Kidney (tissue), 14 donors: Measurements from ENCODE around the gene CDKN2D. TPM values are rescaled to one million over a fixed set of nuclear protein-coding genes. Genes with fewer than 3 reads are reported as not detected.
"Not testable (repeated sequence)": the region's sequence is repeated elsewhere in the genome, so short reads cannot be mapped to it uniquely, and the experiment has no call there.

Source experiments
- DNase-seq, 5 donors: peaks; one replicate each; pipeline ENCODE4 v3.0.0-alpha.2; 2013 to 2020
- FAIRE-seq: peaks from 2 replicates; lab custom pipeline; 2012; peaks lifted over from hg19 to GRCh38; lab: Jason Lieb, UNC
- H3K27ac ChIP-seq, 2 donors: one replicate each; pipeline ENCODE4 v1.7.0; 2013; ENCODE audit warnings: low read depth in 2 of 2, low read length in 2 of 2, inconsistent platforms in 1 of 2
- H3K27me3 ChIP-seq: one replicate; pipeline ENCODE4 v1.7.1; 2013; ENCODE audit warnings: low read length, inconsistent platforms; ENCODE audit not compliant: control insufficient read depth, insufficient read depth
- H3K36me3 ChIP-seq, 3 donors: one replicate each; pipeline versions ENCODE4 v1.7.0 to v1.7.1; 2013; ENCODE audit warnings: low read length in 3 of 3, control low read depth in 1 of 3, inconsistent platforms in 1 of 3; ENCODE audit not compliant: insufficient read depth in 3 of 3, control insufficient read depth in 2 of 3
- H3K4me1 ChIP-seq, 3 donors: one replicate each; pipeline versions ENCODE4 v1.7.0 to v1.7.1; 2013; ENCODE audit warnings: low read length in 3 of 3, inconsistent platforms in 1 of 3, low read depth in 1 of 3; ENCODE audit not compliant: control insufficient read depth in 2 of 3, insufficient read depth in 2 of 3
- H3K4me3 ChIP-seq, 3 donors: one replicate each; pipeline versions ENCODE4 v1.7.0 to v1.8.1; 2013; ENCODE audit warnings: low read length in 3 of 3, control low read depth in 1 of 3, inconsistent platforms in 1 of 3
- H3K9ac ChIP-seq, 3 donors: one replicate each; pipeline versions ENCODE4 v1.7.0 to v1.7.1; 2013; ENCODE audit warnings: low read length in 3 of 3, control low read depth in 1 of 3, inconsistent platforms in 1 of 3
- H3K9me3 ChIP-seq, 3 donors: one replicate each; pipeline versions ENCODE4 v1.7.0 to v1.7.1; 2013; ENCODE audit warnings: low read length in 3 of 3, control low read depth in 1 of 3, inconsistent platforms in 1 of 3; ENCODE audit not compliant: control insufficient read depth in 2 of 3, insufficient read depth in 1 of 3
- intact Hi-C: fragments of 100-400 bp; cut with DNase I; formaldehyde crosslinking; loops from one replicate; pipeline ENCODE4 v1.11.1; 2022
- polyA plus RNA-seq: library from polyadenylated mRNA; stranded (reverse); fragments of 350-450 nt; fragmentation: Illumina TruSeq; extraction: RNeasy Lipid Tissue Mini Kit (QIAGEN cat#74804); gene quantifications from one replicate; pipeline ENCODE4 v1.2.3, GENCODE V29; 2014; ENCODE audit warnings: low read depth, low replicate concordance; ENCODE audit not compliant: insufficient read depth
- total RNA-seq: library from RNA; stranded (reverse); fragmentation: NEBNext Ultra II Directional; extraction: Animal tissue kit (Norgen Biotek cat#: 25700); gene quantifications from one replicate; pipeline ENCODE4 v1.2.1, GENCODE V29; 2021
- TF ChIP-seq, protein P1 (sequence below): IDR thresholded peaks from 3 replicates; pipeline ENCODE4 v1.5.1; 2012; ENCODE audit warnings: mild to moderate bottlenecking, moderate library complexity, borderline replicate concordance; ENCODE audit not compliant: insufficient read depth; ENCODE audit errors: extremely low read depth
- donor health status: control.
- donor health status: control.
- donor health status: control.
- donor health status: control.
- donor health status: control.
- donor health status: DM: yes; HTN: yes; CAD: no.
- donor health status: Normal renal cell carcinoma (clear cell type).

The CDKN2D gene
- total and polyA plus RNA-seq, 2 donors from 2014 or later, result 8.8 to 14.7 TPM

DNA sequence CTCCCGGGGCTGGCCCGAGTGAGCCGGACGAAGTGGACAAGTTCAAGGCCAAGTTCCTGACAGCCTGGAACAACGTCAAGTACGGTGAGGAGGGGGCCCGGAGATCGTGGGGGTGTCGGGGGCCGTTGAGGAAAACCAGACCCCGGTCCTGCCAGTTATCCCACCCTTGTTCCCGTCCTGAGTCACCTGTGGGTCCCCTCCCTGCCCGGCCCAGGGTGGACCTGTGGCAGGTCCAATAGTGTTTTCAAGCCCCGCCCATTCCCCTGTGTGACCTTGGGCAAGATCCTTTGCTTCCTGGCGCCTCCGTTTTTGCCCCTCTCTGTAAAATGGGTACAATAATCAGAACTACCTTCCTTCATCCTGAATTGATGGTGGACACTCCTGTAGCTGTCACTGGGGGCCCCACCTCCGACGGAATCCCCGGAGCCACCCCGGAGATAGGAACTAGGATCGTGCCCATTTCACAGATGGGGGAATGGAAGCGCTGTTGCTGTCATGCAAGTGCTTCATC lies 24.5 kb downstream of the CDKN2D start:
- Histone ChIP-seq H3K9me3 (no peaks in the 10 kb centered on the region), H3K4me3 (peak overlapping the region; percentile 51 to 92 (median 89)), H3K4me1 (peaks cover 0 to 6% (median 0%) of the 10 kb centered on the region in 3 donors), H3K36me3 (peaks cover 0 to 21% (median 12%) of the 10 kb centered on the region in 3 donors), H3K9ac (peak overlapping the region; percentile 1 to 88 (median 58)), H3K27me3 (no peaks in the 10 kb centered on the region), H3K27ac (peak overlapping the region; percentile 77 to 87)
- DNase-seq (peak; percentile 30 to 76 (median 52)), FAIRE-seq (no peak)
- TF ChIP-seq, protein P1, sequence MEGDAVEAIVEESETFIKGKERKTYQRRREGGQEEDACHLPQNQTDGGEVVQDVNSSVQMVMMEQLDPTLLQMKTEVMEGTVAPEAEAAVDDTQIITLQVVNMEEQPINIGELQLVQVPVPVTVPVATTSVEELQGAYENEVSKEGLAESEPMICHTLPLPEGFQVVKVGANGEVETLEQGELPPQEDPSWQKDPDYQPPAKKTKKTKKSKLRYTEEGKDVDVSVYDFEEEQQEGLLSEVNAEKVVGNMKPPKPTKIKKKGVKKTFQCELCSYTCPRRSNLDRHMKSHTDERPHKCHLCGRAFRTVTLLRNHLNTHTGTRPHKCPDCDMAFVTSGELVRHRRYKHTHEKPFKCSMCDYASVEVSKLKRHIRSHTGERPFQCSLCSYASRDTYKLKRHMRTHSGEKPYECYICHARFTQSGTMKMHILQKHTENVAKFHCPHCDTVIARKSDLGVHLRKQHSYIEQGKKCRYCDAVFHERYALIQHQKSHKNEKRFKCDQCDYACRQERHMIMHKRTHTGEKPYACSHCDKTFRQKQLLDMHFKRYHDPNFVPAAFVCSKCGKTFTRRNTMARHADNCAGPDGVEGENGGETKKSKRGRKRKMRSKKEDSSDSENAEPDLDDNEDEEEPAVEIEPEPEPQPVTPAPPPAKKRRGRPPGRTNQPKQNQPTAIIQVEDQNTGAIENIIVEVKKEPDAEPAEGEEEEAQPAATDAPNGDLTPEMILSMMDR, result no peak
- intact Hi-C loops, result no loop called here

DNA sequence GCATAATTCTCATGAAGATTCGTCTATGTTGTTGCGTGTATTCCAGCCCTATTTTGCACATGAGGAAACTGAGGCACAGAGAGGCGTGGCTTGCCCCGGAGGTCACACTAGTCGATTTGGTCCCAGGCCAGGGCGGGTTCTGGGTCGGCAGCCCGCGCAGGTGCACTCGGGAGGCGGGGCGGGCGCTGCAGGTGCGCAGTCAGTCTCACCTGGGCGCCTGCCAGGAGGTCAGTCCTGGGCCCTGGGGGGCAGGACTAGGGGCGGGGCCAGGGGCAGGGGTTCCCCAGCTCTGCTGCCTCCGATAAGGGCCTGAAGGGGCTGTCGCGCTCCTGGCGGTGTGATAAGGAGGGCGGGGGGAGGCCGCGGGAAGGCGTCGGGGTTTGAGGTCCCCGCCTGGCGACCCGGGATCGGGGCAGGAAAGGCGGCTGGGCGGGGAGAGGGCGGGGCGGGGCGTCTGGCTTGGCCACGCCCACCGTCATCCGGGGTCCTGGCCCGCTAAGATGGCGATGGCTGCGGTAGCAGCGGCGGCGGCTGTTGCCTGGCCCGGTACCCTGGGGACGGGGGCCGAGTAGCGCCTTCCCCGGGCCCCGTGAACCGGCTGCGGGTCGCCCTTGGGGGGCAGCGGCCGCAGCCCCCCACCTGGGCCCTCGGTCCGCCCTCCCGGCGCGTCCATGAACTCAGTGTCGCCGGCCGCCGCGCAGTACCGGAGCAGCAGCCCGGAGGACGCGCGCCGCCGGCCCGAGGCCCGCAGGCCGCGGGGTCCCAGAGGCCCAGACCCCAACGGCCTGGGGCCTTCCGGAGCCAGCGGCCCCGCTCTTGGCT lies 25.1 kb downstream of the CDKN2D start, which contains the start of gene ATG4D:
Gene ATG4D (plus strand): TSS at position 485 of the 822 bp plus-strand sequence. CDS start 187 bp downstream, at position 672.
- H3K27me3 ChIP-seq, result no peaks in the 10 kb centered on the region
- FAIRE-seq, result no peak
- peak within 1 kb of the TSS; percentile 77 to 87 for H3K27ac ChIP-seq
- H3K36me3 ChIP-seq, result peaks cover 0 to 17% (median 10%) of the 10 kb centered on the region in 3 donors
- DNase-seq, result peak; percentile 87 to 94 (median 87)
- H3K9ac ChIP-seq, result peak within 1 kb of the TSS; percentile 1 to 88 (median 58)
- TF ChIP-seq, protein P1, result no peak
- H3K9me3 ChIP-seq, result no peaks in the 10 kb centered on the region
- peak within 1 kb of the TSS; percentile 51 to 92 (median 89) for H3K4me3 ChIP-seq
- intact Hi-C loops, result no loop called here
- peaks cover 0 to 6% (median 0%) of the 10 kb centered on the region in 3 donors for H3K4me1 ChIP-seq

DNA sequence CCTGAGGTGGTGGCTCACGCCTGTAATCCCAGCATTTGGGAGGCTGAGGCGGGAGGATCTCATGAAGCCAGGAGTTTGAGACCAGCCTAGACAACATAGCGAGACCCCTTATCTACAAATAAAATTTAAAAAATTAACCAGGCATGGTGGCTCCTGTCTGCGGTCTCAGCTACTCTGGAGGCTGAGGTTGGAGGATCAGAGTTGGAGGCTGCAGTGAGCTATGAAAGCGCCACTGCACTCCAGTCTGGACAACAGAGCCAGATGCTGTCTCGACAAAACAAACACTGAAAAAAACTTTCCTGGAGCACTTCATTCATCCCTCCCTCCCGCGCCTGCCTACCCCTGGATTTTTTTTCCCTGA lies 25.7 kb downstream of the CDKN2D start:
- Histone ChIP-seq H3K27ac (peak overlapping the region in 1 of 2 donors; percentile 87), H3K9ac (no peak overlapping the region), H3K36me3 (peaks cover 0 to 12% (median 6%) of the 10 kb centered on the region in 3 donors), H3K27me3 (no peaks in the 10 kb centered on the region), H3K9me3 (no peaks in the 10 kb centered on the region), H3K4me3 (peak overlapping the region; percentile 10 to 92 (median 11)), H3K4me1 (peaks cover 0 to 6% (median 0%) of the 10 kb centered on the region in 3 donors)
- TF ChIP-seq, protein P1, result no peak
- DNase-seq (no peak), FAIRE-seq (no peak)
- intact Hi-C loops, result no loop called here

DNA sequence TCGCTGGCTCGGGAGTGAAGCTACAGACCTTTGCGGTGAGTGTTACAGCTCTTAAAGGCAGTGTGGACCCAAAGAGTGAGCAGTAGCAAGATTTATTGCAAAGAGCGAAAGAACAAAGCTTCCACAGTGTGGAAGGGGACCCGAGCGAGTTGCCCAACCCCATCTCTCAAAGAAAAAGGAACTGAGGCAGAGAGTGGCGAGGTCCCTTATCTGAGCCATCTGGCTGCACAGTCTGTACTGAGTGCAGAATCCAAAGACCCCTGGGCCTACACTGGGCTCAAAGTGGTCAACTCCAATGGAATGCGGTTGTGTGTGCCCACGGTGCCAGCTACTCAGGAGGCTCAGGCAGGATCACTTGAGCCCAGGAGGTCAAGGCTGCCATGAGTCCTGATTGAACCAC lies 29.8 kb downstream of the CDKN2D start:
- H3K4me1 ChIP-seq, H3K27ac ChIP-seq, H3K9me3 ChIP-seq, FAIRE-seq, H3K4me3 ChIP-seq, H3K27me3 ChIP-seq, H3K36me3 ChIP-seq, H3K9ac ChIP-seq, intact Hi-C loops, DNase-seq: not testable (repeated sequence)
